Hepatocyte (in vitro differentiated cells): Measurements from ENCODE around the gene TEX29.

Experiments
- EZH2 ChIP-seq: fragments of 200-600 bp; sonication (generic); IDR thresholded peaks from 2 replicates; pipeline ENCODE4 v1.6.1; 2016; ENCODE audit warnings: antibody characterized with exemption, mild to moderate bottlenecking, borderline replicate concordance
- EZH2phosphoT487 ChIP-seq: fragments of 200-600 bp; sonication (generic); IDR thresholded peaks from one replicate; pipeline ENCODE4 v1.6.1; 2018; ENCODE audit warnings: antibody characterized with exemption, mild to moderate bottlenecking, low read depth, moderate library complexity; ENCODE audit not compliant: unreplicated experiment, severe bottlenecking
- TF ChIP-seq, protein P1 (sequence below): fragments of 200-600 bp; sonication (generic); IDR thresholded peaks from 2 replicates; pipeline ENCODE4 v1.5.1; 2016; ENCODE audit warnings: antibody characterized with exemption, mild to moderate bottlenecking; ENCODE audit not compliant: poor library complexity

DNA sequence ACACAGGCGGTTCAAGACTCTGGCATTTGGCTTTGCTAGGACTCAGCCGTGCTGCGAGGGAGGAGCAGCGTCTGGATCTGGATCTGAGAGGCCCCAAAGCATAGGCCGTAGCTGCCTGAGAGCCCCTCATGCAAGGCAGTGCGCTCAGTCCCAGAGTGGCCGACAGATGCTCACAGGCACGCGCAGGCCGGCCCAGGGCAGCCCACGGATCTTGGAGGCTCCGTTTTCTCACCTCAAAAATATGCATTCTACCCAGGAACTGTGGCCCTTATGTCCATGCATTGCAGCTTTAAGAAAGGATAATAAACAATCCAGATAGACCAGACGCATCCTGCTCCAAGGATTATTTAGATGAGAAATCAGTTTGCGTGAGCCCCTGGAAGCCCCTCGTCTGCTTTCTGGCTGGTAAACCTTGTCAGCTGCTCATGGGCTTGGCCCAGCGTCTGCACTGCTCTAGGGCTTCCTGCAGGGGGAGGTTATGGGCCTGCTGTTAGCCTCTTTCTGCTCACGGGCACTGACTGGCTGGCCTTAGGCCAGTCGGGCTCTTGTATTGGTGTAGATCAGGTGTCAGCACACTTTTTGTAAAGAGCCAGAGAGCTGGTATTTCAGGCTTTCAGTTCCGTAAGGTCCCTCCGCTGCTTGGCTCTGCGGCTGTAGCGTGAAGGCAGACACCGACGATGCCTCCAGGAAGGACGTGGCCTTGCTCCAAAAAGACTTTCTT lies 24.2 kb downstream of the TEX29 start:
- TF ChIP-seq, protein P1, sequence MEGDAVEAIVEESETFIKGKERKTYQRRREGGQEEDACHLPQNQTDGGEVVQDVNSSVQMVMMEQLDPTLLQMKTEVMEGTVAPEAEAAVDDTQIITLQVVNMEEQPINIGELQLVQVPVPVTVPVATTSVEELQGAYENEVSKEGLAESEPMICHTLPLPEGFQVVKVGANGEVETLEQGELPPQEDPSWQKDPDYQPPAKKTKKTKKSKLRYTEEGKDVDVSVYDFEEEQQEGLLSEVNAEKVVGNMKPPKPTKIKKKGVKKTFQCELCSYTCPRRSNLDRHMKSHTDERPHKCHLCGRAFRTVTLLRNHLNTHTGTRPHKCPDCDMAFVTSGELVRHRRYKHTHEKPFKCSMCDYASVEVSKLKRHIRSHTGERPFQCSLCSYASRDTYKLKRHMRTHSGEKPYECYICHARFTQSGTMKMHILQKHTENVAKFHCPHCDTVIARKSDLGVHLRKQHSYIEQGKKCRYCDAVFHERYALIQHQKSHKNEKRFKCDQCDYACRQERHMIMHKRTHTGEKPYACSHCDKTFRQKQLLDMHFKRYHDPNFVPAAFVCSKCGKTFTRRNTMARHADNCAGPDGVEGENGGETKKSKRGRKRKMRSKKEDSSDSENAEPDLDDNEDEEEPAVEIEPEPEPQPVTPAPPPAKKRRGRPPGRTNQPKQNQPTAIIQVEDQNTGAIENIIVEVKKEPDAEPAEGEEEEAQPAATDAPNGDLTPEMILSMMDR: peak; percentile 35
- TF ChIP-seq EZH2phosphoT487 (no peak), EZH2 (no peak)
